Progenitor cell of endocrine pancreas (in vitro differentiated cells): ENCODE data around the gene NOL4L. TPM values are rescaled to one million over a fixed set of nuclear protein-coding genes. Genes with fewer than 3 reads are reported as not detected.

Experiments used
- DNase-seq: peaks from one replicate; pipeline ENCODE4 v3.0.0; 2021; ENCODE audit warnings: low spot score; ENCODE audit not compliant: unreplicated experiment
- H3K27ac Mint-ChIP-seq: 2 replicates; pipeline ENCODE4 v1.8.0; 2021; ENCODE audit warnings: mild to moderate bottlenecking, moderate library complexity, mixed read lengths
- H3K27me3 Mint-ChIP-seq: 2 replicates; pipeline ENCODE4 v1.8.0; 2021; ENCODE audit warnings: mixed read lengths
- H3K36me3 Mint-ChIP-seq: 2 replicates; pipeline ENCODE4 v1.8.0; 2022; ENCODE audit warnings: mixed read lengths; ENCODE audit not compliant: insufficient read depth
- H3K4me1 Mint-ChIP-seq: 2 replicates; pipeline ENCODE4 v1.8.0; 2021; ENCODE audit warnings: low read depth, mixed read lengths
- H3K4me3 Mint-ChIP-seq: 2 replicates; pipeline ENCODE4 v1.8.0; 2021; ENCODE audit warnings: low read depth, mild to moderate bottlenecking, moderate library complexity, mixed read lengths
- H3K9me3 Mint-ChIP-seq: 2 replicates; pipeline ENCODE4 v1.8.0; 2021; ENCODE audit warnings: low read depth, mixed read lengths
- total RNA-seq: library from RNA; stranded (reverse); gene quantifications from 2 replicates; pipeline ENCODE4 v1.2.1, GENCODE V29; 2021
- TF ChIP-seq, protein P1 (sequence below): fragments of 200-600 bp; sonication (generic); IDR thresholded peaks from one replicate; pipeline ENCODE4 v1.5.0; 2021; ENCODE audit warnings: antibody characterized with exemption, mild to moderate bottlenecking; ENCODE audit not compliant: unreplicated experiment

NOL4L gene
- total RNA-seq, 1 donor from 2014 or later: 90.4 TPM

DNA sequence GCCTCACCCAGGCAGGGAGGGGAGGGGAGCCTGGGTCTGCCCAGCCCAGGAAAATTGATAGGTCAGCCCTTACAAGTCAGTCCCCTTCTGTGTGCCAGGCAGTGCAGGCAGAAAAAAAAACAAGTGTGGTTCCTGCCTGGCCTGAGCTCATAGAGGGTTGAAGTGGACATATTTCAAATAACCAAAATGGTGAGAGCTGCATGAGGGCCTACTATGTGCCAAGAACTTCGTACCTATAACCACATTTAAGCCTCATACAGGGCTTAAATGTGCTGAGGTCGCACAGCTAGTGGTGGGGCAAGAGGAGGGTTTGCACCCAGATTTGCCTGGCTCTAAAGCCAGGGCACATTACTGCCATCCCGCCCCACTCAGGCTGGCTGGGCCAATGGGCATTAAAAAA, 6.9 kb upstream of the NOL4L start:
- no peaks in the 10 kb centered on the region for H3K36me3 Mint-ChIP-seq

DNA sequence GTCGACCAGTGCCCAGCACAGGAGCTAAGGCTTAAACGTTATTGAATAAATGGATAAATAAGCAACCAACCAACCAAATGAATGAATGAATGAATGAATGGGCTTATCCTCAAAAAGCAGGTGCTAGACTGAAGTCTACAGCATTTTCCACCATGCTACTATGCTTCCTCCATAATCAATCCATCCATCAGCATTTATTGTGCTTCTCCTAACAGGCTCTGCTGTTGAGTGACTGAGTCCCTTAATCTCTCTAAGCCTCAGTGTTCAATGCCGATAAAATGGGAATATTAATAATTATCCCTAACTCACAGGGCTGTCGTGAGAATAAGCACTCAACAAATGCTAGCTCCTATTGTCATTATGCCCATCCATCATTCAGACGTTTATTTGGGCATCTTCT, 4.6 kb upstream of the NOL4L start:
- Mint-ChIP-seq H3K27ac (no peak overlapping the region), H3K36me3 (no peaks in the 10 kb centered on the region), H3K4me1 (peaks cover 6% of the 10 kb centered on the region), H3K4me3 (no peak overlapping the region), H3K27me3 (peaks cover 45% of the 10 kb centered on the region), H3K9me3 (no peaks in the 10 kb centered on the region)
- TF ChIP-seq, protein P1, sequence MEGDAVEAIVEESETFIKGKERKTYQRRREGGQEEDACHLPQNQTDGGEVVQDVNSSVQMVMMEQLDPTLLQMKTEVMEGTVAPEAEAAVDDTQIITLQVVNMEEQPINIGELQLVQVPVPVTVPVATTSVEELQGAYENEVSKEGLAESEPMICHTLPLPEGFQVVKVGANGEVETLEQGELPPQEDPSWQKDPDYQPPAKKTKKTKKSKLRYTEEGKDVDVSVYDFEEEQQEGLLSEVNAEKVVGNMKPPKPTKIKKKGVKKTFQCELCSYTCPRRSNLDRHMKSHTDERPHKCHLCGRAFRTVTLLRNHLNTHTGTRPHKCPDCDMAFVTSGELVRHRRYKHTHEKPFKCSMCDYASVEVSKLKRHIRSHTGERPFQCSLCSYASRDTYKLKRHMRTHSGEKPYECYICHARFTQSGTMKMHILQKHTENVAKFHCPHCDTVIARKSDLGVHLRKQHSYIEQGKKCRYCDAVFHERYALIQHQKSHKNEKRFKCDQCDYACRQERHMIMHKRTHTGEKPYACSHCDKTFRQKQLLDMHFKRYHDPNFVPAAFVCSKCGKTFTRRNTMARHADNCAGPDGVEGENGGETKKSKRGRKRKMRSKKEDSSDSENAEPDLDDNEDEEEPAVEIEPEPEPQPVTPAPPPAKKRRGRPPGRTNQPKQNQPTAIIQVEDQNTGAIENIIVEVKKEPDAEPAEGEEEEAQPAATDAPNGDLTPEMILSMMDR: no peak
- DNase-seq: no peak

More for the DNA sequence above, 6.9 kb upstream of the NOL4L start:
- no peak overlapping the region for H3K27ac Mint-ChIP-seq
- no peak for DNase-seq
- peaks cover 38% of the 10 kb centered on the region for H3K27me3 Mint-ChIP-seq
- H3K4me1 Mint-ChIP-seq: no peaks in the 10 kb centered on the region
- TF ChIP-seq, protein P1: no peak
- no peak overlapping the region for H3K4me3 Mint-ChIP-seq
- H3K9me3 Mint-ChIP-seq: no peaks in the 10 kb centered on the region

DNA sequence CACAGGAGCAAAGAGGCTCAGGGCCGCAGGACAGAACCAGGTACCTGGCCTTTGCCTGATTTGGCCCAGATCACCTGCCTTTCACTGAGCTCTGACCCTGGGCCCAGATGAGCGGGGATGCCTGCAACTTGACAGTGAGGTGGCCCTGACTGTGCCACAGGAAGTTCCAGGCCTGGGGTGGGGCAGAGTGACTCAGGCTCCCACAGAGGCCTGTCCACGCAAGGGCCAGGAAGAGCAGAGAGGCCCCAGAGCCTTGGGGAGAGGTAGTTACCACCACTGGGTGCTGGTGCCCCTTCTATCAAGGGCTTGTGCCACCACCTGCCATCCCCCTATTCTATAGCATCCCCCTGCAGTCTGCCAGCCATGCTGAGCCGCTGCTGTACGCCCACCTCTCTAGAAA, 4.1 kb upstream of the NOL4L start:
- H3K27me3 Mint-ChIP-seq: peaks cover 42% of the 10 kb centered on the region
- no peaks in the 10 kb centered on the region for H3K9me3 Mint-ChIP-seq
- H3K4me1 Mint-ChIP-seq: peaks cover 6% of the 10 kb centered on the region
- no peak for DNase-seq
- TF ChIP-seq, protein P1: no peak
- H3K36me3 Mint-ChIP-seq: no peaks in the 10 kb centered on the region
- no peak overlapping the region for H3K27ac Mint-ChIP-seq
- H3K4me3 Mint-ChIP-seq: no peak overlapping the region

DNA sequence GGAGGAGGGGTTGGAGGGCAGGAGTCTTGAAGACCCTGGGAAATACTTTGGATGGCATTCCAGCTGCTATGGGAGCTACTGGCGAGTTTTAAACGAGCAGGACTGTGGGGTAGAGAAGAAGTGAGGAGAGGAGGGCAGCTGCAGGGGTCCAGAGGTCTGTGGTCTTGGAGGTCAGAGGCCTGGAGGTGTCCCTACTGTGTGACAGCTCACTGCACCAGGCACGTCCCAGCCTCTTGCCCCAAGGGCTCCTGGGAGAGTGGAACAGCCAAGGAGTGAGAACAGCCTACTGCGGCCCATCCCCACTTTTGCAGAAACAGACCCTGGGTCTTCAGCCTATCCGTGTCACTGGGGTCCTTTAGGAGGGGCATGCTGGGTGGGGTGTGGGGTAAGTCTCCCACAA, 2.9 kb upstream of the NOL4L start:
- H3K4me3 Mint-ChIP-seq: no peak overlapping the region
- peaks cover 6% of the 10 kb centered on the region for H3K4me1 Mint-ChIP-seq
- DNase-seq: no peak
- H3K27ac Mint-ChIP-seq: no peak overlapping the region
- H3K36me3 Mint-ChIP-seq: no peaks in the 10 kb centered on the region
- TF ChIP-seq, protein P1: no peak
- H3K27me3 Mint-ChIP-seq: peaks cover 42% of the 10 kb centered on the region
- H3K9me3 Mint-ChIP-seq: no peaks in the 10 kb centered on the region

DNA sequence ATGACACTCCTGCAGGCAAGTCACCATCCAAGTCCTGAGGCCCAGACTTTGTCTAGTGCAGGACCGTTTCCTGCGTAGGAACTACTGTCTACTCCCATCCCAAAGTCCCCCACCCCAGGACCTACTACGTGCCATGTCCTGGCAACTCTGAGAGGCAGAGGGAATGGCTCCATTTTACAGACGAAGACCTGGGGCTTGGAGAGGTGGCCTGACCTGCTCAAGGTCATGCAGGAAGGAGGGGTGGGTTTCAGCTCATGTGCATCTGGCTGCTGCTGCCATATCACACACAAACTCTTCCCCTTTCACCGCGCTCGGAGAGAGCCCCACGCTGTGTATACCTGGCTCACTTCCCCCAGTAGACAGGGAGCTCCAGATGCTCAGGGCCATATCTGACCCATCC, 1.2 kb upstream of the NOL4L start:
- Mint-ChIP-seq H3K27ac (peak overlapping the region; percentile 87), H3K36me3 (no peaks in the 10 kb centered on the region), H3K27me3 (peaks cover 42% of the 10 kb centered on the region), H3K9me3 (no peaks in the 10 kb centered on the region), H3K4me3 (peak overlapping the region; percentile 75), H3K4me1 (peaks cover 15% of the 10 kb centered on the region)
- TF ChIP-seq, protein P1: no peak
- no peak for DNase-seq
